ENCODE results near the gene RPL39L. TPM values are rescaled to one million over a fixed set of nuclear protein-coding genes. Genes with fewer than 3 reads are reported as not detected.

RPL39L gene
- total and polyA plus RNA-seq, 2 of the 13 experiments (the other 11 are each of a cell fraction or from before 2014, with no cell fraction given) = not detected

GRCh38 chr3:187120326-187120725 lies 19.0 kb downstream of the RPL39L start:
- Histone ChIP-seq H3K9ac (ENCODE audit: insufficient read depth, low read depth, low read length) (no peak overlapping the region), H3K79me2 (ENCODE audit: insufficient read depth, low read length) (no peaks in the 10 kb centered on the region), H2AFZ (ENCODE audit: low read length) (no peak overlapping the region), H3K4me3 (replicated peaks in 1 of 3; ENCODE audit: insufficient read depth in 1 of 3, low read depth in 2 of 3, low read length in 3 of 3) (no peak overlapping the region), H3K4me1 (ENCODE audit: insufficient read depth, low read length) (no peaks in the 10 kb centered on the region), H3K36me3 (replicated peaks in 1 of 2; ENCODE audit: control insufficient read depth in 1 of 2, insufficient read depth in 2 of 2, low read length in 2 of 2) (no peaks in the 10 kb centered on the region), H3K27ac (ENCODE audit: extremely low read length, insufficient read depth, low read length) (no peak overlapping the region), H3K27me3 (ENCODE audit: control insufficient read depth in 1 of 2, insufficient read depth in 2 of 2, low read length in 2 of 2) (peaks cover 2 to 4% of the 10 kb centered on the region in 2 experiments; a peak in 1 of 5 replicates), H4K20me1 (ENCODE audit: insufficient read depth, low read length) (no peaks in the 10 kb centered on the region), H3K9me3 (ENCODE audit: low read length) (no peaks in the 10 kb centered on the region), H3K4me2 (ENCODE audit: low read depth, low read length) (no peak overlapping the region)
- POLR2A ChIA-PET = no interaction called here
- TF ChIP-seq ZFP91 (CRISPR knock-in tag; IDR thresholded peaks at IDR 0.05; ENCODE audit: borderline replicate concordance) (no peak), ZNF737 (CRISPR knock-in tag; IDR thresholded peaks at IDR 0.05; ENCODE audit: borderline replicate concordance) (no peak), ZNF841 (CRISPR knock-in tag; IDR thresholded peaks at IDR 0.05; ENCODE audit: borderline replicate concordance) (no peak), DMAP1 (CRISPR knock-in tag; IDR thresholded peaks at IDR 0.05) (no peak), KAT2B (IDR thresholded peaks at IDR 0.05; ENCODE audit: borderline replicate concordance, low read depth, low read length) (no peak), TBL1XR1 (IDR thresholded peaks at IDR 0.05; ENCODE audit: borderline replicate concordance, low read length, partially characterized antibody) (no peak), CBX1 (IDR thresholded peaks at IDR 0.05; ENCODE audit: low read depth) (no peak), ATF4 (CRISPR knock-in tag; IDR thresholded peaks at IDR 0.05) (no peak), KDM1A (CRISPR knock-in tag; IDR thresholded peaks at IDR 0.05) (no peak), WIZ (CRISPR knock-in tag; IDR thresholded peaks at IDR 0.05) (no peak), ZFP82 (CRISPR knock-in tag; IDR thresholded peaks at IDR 0.05; ENCODE audit: borderline replicate concordance) (no peak), ZBTB39 (CRISPR knock-in tag; IDR thresholded peaks at IDR 0.05) (no peak)
- in situ Hi-C loops (cut with HindIII; ENCODE audit: extremely low pct_ligation_motif_present, low pct_unique_long_range_greater_than_20kb) = no loop called here
- 25% methylated on average over 2 of the region's 2 CpGs for WGBS (ENCODE audit: low lambda C conversion rate)
- ATAC-seq = no peak
- intact Hi-C loops (cut with micrococcal nuclease; ENCODE audit: unreplicated experiment) = no loop called here
- no TSS peak for BruUV-seq (replicated peaks)
- CTCF ChIA-PET (ENCODE audit: low intra/inter-chr PET ratio, low total read pairs) = no interaction called here
- DNase-seq (ENCODE audit: low spot score) = no peak
- no peak for FAIRE-seq

All from HepG2 (cell line).